ENCODE data around the gene MARCHF3.

- TF ChIP-seq CTCF (conservative IDR thresholded peaks at IDR 0.05): no peak
- no peak for TF ChIP-seq ZFX (IDR thresholded peaks at IDR 0.05)
Measured at GRCh38 chr5:126826619-126827215, 203.6 kb downstream of the MARCHF3 start.

All from C4-2B (cell line).